SK-N-SH treated with all-trans-retinoic acid at 6 μM for 48 hours (cell line): ENCODE data around the gene PRKAG2.

Experiments
- RARB ChIP-seq: fragments of 250-450 bp; sonication (Bioruptor Pico); IDR thresholded peaks from 2 replicates; pipeline ENCODE4 v1.8.0; 2021; ENCODE audit warnings: mild to moderate bottlenecking, moderate library complexity
- TF ChIP-seq, protein P1 (sequence below): fragments of 250-450 bp; sonication (Bioruptor Pico); IDR thresholded peaks from 2 replicates; pipeline ENCODE4 v1.5.1; 2021; ENCODE audit warnings: mild to moderate bottlenecking, moderate library complexity

DNA sequence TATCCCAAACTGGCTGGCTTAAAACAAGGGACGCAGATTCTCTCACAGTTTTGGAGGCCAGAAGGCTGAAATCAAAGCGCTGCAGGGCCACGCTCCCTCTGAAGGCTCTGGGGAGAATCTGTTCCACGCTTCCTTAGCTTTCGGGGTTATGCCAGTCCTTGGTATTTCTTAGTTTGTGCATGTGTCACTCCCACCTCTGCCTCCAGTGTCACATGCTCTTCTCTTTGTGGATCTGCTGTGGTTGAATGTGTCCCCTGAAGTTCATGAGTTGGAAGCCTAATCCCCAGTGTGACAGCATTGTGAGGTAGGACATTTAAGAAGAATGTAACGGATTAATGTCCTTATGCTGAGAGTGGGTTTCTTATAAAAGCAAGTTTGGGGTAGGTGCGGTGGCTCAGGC is 327.8 kb downstream of the PRKAG2 start:
- TF ChIP-seq, protein P1, sequence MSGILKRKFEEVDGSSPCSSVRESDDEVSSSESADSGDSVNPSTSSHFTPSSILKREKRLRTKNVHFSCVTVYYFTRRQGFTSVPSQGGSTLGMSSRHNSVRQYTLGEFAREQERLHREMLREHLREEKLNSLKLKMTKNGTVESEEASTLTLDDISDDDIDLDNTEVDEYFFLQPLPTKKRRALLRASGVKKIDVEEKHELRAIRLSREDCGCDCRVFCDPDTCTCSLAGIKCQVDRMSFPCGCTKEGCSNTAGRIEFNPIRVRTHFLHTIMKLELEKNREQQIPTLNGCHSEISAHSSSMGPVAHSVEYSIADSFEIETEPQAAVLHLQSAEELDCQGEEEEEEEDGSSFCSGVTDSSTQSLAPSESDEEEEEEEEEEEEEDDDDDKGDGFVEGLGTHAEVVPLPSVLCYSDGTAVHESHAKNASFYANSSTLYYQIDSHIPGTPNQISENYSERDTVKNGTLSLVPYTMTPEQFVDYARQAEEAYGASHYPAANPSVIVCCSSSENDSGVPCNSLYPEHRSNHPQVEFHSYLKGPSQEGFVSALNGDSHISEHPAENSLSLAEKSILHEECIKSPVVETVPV, result no peak
- no peak for TF ChIP-seq RARB (CRISPR knock-in tag)
